Tibial nerve (tissue), 4 donors: ENCODE data around the gene CALD1. TPM values are rescaled to one million over a fixed set of nuclear protein-coding genes. Genes with fewer than 3 reads are reported as not detected.

Experiments used
- DNase-seq, 2 donors: peaks; one replicate each; pipeline ENCODE4 v3.0.0-alpha.2; 2019; ENCODE audit warnings: low spot score in 2 of 2
- H3K27ac ChIP-seq, 4 donors: fragments of 200-600 bp; sonication (generic) in 3 of 4; one replicate each; pipeline ENCODE4 v1.5.1; 2017 to 2019; ENCODE audit warnings: mild to moderate bottlenecking in 1 of 4
- H3K27me3 ChIP-seq, 2 donors: fragments of 200-600 bp; sonication (generic) in 1 of 2; one replicate each; pipeline versions ENCODE4 v1.5.1 to v1.6.0; 2017 to 2019
- H3K36me3 ChIP-seq, 3 donors: fragments of 200-600 bp; sonication (generic); one replicate each; pipeline ENCODE4 v1.5.1; 2018 to 2019
- H3K4me1 ChIP-seq, 4 donors: fragments of 200-600 bp; sonication (generic) in 3 of 4; one replicate each; pipeline ENCODE4 v1.5.1; 2017 to 2019
- H3K4me3 ChIP-seq, 4 donors: fragments of 200-600 bp; sonication (generic) in 3 of 4; one replicate each; pipeline ENCODE4 v1.5.1; 2017 to 2019; ENCODE audit warnings: mild to moderate bottlenecking in 1 of 4, moderate library complexity in 1 of 4
- H3K9me3 ChIP-seq, 4 donors: fragments of 200-600 bp; sonication (generic) in 3 of 4; one replicate each; pipeline ENCODE4 v1.5.1; 2017 to 2019
- CTCF ChIP-seq, 5 experiments: fragments of 200-600 bp in 3 of 5; fragments of 450-650 bp in 2 of 5; sonication (generic) in 3 of 5; IDR thresholded peaks; one replicate each; pipeline ENCODE4 v1.5.1; 2016 to 2019; ENCODE audit warnings: antibody characterized with exemption in 5 of 5, mild to moderate bottlenecking in 3 of 5, moderate library complexity in 2 of 5
- EP300 ChIP-seq, 2 donors: sonication (generic); formaldehyde crosslinking; IDR thresholded peaks; one replicate each; pipeline ENCODE4 v1.6.1; 2017; ENCODE audit warnings: antibody characterized with exemption in 2 of 2, mild to moderate bottlenecking in 1 of 2
- POLR2A ChIP-seq, 2 donors: fragments of 450-650 bp; IDR thresholded peaks; one replicate each; pipeline ENCODE4 v1.6.1; 2017; ENCODE audit warnings: antibody characterized with exemption in 2 of 2, mild to moderate bottlenecking in 2 of 2, moderate library complexity in 2 of 2
- WGBS, 2 donors: methylation state at CpG; one replicate each; pipeline ENCODE4 v1.1.5; 2018; 5-methylcytosine and 5-hydroxymethylcytosine counted together
- total RNA-seq, 4 donors: library from RNA; depleted of rRNA; stranded (reverse); fragments of >200 nt; gene quantifications; one replicate each; pipeline ENCODE4 v1.1.0, GENCODE V29; 2016

CALD1 gene
- total RNA-seq, 4 donors from 2014 or later: 320 to 870 (median 433) TPM

GRCh38 chr7:134829380-134829986 lies 50.0 kb downstream of the CALD1 start:
- Histone ChIP-seq H3K27ac (peak overlapping the region in 2 of 4 donors; percentile 67 to 78), H3K4me3 (no peak overlapping the region), H3K27me3 (no peaks in the 10 kb centered on the region), H3K36me3 (no peaks in the 10 kb centered on the region), H3K9me3 (no peaks in the 10 kb centered on the region), H3K4me1 (peaks cover 0 to 48% (median 11%) of the 10 kb centered on the region in 4 donors)
- TF ChIP-seq EP300 (IDR thresholded peaks at IDR 0.05): no peak
- 62 to 80% methylated on average over 3 of the region's 3 CpGs for WGBS, 2 donors
- DNase-seq: no peak

GRCh38 chr7:134831862-134832261 lies 52.4 kb downstream of the CALD1 start:
- Histone ChIP-seq H3K4me1 (peaks cover 0 to 41% (median 10%) of the 10 kb centered on the region in 4 donors), H3K36me3 (no peaks in the 10 kb centered on the region), H3K4me3 (no peak overlapping the region), H3K27me3 (no peaks in the 10 kb centered on the region), H3K9me3 (no peaks in the 10 kb centered on the region), H3K27ac (peak overlapping the region in 2 of 4 donors; percentile 26 to 67)
- no peak for DNase-seq
- 71 to 75% methylated on average over 15 of the region's 15 CpGs for WGBS, 2 donors
- TF ChIP-seq POLR2A (IDR thresholded peaks at IDR 0.05) (no peak), EP300 (IDR thresholded peaks at IDR 0.05) (no peak), CTCF (IDR thresholded peaks at IDR 0.05) (no peak)

GRCh38 chr7:134832367-134832766 lies 52.9 kb downstream of the CALD1 start:
- no peak for DNase-seq
- Histone ChIP-seq H3K27me3 (no peaks in the 10 kb centered on the region), H3K27ac (peak overlapping the region in 2 of 4 donors; percentile 26 to 67), H3K36me3 (no peaks in the 10 kb centered on the region), H3K9me3 (no peaks in the 10 kb centered on the region), H3K4me3 (no peak overlapping the region), H3K4me1 (peaks cover 0 to 36% (median 8%) of the 10 kb centered on the region in 4 donors)
- WGBS, 2 donors: 67 to 76% methylated on average over 3 of the region's 3 CpGs
- TF ChIP-seq EP300 (IDR thresholded peaks at IDR 0.05) (no peak), POLR2A (IDR thresholded peaks at IDR 0.05) (no peak), CTCF (IDR thresholded peaks at IDR 0.05) (no peak)

- H3K9me3 ChIP-seq: no peaks in the 10 kb centered on the region
- peaks cover 0 to 25% (median 8%) of the 10 kb centered on the region in 4 donors for H3K4me1 ChIP-seq
- WGBS, 2 donors: 37 to 53% methylated on average over 3 of the region's 3 CpGs
- peak overlapping the region; percentile 19 to 83 (median 60) for H3K27ac ChIP-seq
- no peak overlapping the region for H3K4me3 ChIP-seq
- no peaks in the 10 kb centered on the region for H3K36me3 ChIP-seq
- no peak for DNase-seq
- no peaks in the 10 kb centered on the region for H3K27me3 ChIP-seq
- TF ChIP-seq CTCF (IDR thresholded peaks at IDR 0.05): no peak
- TF ChIP-seq EP300 (IDR thresholded peaks at IDR 0.05): no peak
- TF ChIP-seq POLR2A (IDR thresholded peaks at IDR 0.05): no peak
Observed at GRCh38 chr7:134834689-134835462, 55.4 kb downstream of the CALD1 start.

- Histone ChIP-seq H3K27ac (peak overlapping the region; percentile 45 to 83 (median 60)), H3K27me3 (no peaks in the 10 kb centered on the region), H3K4me3 (no peak overlapping the region), H3K36me3 (no peaks in the 10 kb centered on the region), H3K9me3 (no peaks in the 10 kb centered on the region), H3K4me1 (peaks cover 0 to 25% (median 8%) of the 10 kb centered on the region in 4 donors)
- 77 to 79% methylated on average over 4 of the region's 4 CpGs for WGBS, 2 donors
- no peak for TF ChIP-seq EP300 (IDR thresholded peaks at IDR 0.05)
- TF ChIP-seq POLR2A (IDR thresholded peaks at IDR 0.05): no peak
- no peak for TF ChIP-seq CTCF (IDR thresholded peaks at IDR 0.05)
- no peak for DNase-seq
Observed at GRCh38 chr7:134835463-134835823, 56.0 kb downstream of the CALD1 start.
